HG03442 (cell line): ENCODE measurements around the gene RBM17.
"Not testable (repeated sequence)": the region's sequence is repeated elsewhere in the genome, so short reads cannot be mapped to it uniquely, and the experiment has no call there.

Experiments used
- ATAC-seq: cut with Tn5 transposase; IDR thresholded peaks from one replicate; pipeline ENCODE4 v1.9.1; 2021; ENCODE audit warnings: mild to moderate bottlenecking, moderate library complexity; ENCODE audit not compliant: unreplicated experiment

RBM17 gene

DNA sequence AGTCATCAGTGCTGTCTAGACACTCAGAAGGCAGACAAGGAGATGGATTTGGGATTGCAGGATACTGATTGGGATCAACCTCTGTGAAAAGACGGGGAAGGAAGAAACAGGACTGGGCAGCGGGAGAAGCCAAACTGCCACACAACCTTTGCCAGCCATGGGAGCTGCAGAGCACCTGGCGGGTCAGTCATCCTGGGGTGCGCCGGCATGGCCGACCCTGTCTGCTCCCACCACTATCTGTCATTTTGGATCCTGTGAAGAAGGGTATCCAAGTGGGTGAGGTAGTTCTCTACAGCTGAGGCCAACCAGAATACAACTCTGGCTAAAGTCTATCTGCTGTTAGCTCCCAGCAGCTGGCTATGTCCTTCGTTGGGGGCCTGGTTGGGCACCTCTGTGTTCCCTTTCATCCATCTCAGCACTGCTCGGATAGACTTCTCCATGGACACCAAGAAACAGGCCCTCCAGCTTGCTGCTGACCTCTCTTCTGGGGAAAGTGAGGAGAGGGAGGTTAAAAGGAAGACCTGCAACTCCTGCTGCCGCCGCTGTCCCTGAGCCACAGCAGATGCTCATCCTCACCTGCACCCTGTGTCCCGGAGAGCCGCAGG lies 11.7 kb upstream of the RBM17 start:
- no peak for ATAC-seq

- ATAC-seq: no peak
These were observed 9.8 kb upstream of the RBM17 start for GRCh38 chr10:6079044-6079443.

DNA sequence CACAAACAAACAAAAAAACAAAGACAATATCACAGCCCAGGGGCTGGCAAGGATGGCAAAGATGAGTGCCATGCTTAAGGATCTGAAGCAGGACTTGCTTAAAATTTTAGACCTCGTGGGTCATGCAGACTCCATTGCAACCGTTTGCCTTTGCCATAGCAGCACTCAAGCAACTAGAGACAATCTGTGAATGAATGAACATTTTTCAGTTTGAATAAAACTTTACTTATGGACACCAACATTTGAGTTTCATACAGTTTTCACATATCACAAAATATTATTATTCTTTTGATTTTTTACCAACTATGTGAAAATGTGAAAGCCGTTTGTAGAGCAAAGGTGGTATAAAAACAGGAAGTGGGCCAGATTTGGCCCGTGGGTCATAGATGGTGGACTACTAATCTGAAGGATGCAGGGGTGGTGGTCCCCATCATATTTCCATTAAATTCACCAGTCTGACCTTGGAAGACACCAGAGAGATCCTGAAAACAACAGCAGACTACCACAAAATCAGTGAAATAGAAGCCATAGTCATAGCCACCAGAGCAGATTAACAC lies 8.3 kb upstream of the RBM17 start:
- no peak for ATAC-seq

- ATAC-seq: no peak
These were observed 6.1 kb upstream of the RBM17 start for GRCh38 chr10:6082496-6083395.

- ATAC-seq: no peak
These were observed 5.0 kb upstream of the RBM17 start for GRCh38 chr10:6083523-6084475.

DNA sequence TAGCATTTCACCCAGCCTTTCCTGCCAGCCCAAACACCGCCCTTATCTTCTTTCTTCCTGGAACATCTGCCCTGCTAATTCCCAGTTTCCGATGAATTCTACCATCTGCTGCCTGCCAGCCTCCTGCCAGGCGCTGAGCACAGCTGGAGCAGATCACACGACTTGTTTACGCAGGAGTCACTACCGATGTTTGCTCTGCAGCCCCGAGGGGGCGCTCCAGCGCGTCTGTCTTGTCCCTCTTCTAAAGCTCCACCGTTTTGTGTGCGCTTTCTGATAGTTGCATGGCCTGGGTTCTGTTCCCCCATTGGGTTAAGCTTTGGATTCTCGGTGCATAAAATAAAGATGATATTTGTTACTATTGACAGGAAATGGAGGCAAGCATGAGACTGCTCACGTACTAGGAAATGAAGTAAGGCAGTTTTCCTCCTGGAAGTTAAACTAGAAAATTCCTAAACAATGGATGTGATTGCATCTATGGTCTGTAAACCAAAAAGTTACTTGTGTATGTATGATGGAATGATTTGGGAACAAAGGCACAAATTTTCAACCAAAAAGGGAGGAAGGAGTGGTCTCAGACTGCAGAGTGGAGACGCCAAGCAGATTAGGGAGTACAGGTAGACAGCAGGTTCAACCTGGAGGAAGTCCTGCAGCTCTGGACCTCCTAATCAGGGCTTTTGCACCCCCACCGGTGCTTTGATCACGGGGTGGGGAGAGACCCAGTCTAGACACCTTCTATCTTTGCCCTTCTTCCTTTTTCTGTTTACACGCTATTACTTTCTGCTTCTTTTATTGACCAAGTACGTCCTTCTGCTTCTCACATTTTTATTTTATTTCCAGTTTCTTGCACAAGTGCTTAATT lies 2.2 kb upstream of the RBM17 start:
- ATAC-seq: peak; percentile 30

- ATAC-seq: no peak
These were observed 743 bp downstream of the RBM17 start for GRCh38 chr10:6089334-6090219.

GRCh38 chr10:6091630-6092029 lies 2.8 kb downstream of the RBM17 start:
- no peak for ATAC-seq

- ATAC-seq: no peak
These were observed 3.9 kb downstream of the RBM17 start for GRCh38 chr10:6092731-6093130.

GRCh38 chr10:6095810-6096570 lies 7.2 kb downstream of the RBM17 start:
- ATAC-seq: no peak

DNA sequence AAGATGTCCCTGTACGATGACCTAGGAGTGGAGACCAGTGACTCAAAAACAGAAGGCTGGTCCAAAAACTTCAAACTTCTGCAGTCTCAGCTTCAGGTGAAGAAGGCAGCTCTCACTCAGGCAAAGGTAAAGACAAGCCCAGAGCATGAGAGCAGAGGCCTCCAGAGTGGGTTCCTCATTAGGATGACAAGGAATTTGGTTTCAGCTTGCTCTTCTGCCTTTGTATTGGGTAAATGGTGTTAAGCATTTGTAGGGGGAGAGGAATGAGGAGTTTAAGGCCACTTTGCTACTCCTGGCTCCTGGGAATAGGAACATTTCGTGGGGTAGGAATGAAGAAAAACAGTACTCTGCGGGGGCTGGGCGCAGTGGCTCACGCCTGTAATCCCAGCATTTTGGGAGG lies 8.2 kb downstream of the RBM17 start:
- no peak for ATAC-seq

GRCh38 chr10:6098156-6098555 lies 9.3 kb downstream of the RBM17 start:
- ATAC-seq: no peak

DNA sequence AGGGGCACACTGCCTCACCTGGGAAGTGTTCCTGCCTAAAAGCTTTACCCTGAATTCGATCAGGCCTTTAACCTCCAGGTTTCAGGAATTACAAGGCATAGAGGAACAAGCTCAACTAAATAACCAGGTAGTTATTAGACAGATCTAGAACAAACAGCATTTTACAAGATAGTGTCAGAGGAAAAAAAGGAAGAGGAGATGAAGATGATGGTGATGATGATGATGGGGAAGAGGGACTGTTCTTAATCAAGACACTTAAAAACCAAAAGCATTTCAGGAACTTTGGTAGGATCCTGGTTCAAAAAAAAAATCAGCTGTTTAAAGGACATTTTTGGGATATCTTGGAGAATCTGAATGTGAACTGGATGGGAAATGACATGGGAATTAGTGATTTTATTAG lies 11.5 kb downstream of the RBM17 start:
- no peak for ATAC-seq

- ATAC-seq: peak; percentile 89
These were observed 12.3 kb downstream of the RBM17 start for GRCh38 chr10:6101181-6101580.

DNA sequence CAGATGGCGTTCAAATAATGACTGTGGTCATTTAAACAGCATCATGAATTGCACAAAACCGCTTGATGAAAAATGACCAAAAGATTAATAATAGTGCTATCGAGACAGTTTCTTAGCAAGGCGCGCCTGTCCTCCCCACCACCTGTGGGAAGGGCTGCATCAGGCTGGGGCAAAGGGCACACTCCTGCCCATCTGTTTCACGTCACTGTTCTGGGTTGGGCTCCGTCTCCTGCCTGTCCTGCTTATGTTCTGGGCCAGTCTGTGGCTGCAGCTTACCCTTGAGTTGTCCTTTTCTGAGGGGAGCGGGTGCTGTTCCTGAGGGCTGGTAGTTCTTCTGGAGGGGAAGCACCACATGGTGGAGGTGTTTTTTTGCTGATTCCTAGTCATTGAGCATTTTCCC lies 13.3 kb downstream of the RBM17 start:
- no peak for ATAC-seq

DNA sequence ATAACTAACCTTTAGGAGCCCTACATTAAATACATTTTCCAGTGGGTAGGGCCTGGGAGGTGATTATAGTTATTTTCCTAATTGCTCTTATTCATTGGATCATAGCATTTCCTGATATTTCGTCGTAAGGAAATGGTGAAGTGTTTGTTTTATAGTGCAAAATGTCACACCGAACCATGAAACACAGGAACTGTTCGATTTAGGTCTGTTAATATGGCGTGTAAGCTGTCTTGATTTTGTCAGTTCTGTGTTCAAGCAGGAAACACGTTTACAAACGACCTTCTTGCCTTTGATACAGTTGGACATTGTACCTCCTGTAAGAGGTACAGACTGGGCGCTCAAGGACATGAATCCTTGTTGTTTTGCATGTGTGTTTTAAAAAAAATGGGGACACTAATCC lies 14.8 kb downstream of the RBM17 start:
- no peak for ATAC-seq

DNA sequence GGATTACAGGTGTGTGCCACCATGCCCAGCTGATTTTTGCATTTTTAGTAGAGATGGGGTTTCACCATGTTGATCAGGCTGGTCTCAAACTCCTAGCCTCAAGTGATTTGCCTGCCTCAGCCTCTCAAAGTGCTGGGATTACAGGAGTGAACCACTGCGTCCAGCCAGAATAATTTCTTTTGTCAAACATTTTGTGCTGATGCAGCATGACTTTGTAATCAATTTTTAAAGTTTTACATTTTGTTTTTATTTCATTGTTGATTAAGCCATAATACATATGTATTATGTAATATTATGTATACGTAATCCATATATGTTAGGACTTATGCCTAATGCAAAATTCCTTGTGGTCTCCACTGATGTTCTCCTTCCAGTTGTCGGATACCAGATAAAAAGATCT lies 18.8 kb downstream of the RBM17 start:
- not testable (repeated sequence) for ATAC-seq

DNA sequence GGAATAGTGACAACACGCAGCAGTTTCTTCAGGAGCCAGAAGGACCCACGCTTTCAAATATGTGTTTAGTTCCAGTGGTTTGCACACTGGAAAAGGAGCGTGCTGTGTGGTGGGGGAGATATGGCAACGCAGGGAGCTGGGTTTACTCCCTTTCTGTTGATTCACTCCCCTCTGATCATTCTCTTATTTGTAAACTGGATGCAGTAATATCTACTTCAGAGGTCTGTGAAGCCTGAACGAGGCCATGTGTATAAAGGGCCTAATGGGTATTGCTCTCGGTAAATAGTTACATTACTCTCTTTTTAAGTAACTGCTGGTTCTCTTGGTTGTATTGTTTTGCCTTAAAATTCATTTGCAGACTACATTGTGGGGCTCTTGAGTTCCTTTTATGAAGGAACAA lies 19.2 kb downstream of the RBM17 start:
- ATAC-seq: no peak
